Immature natural killer cell (primary cell): ENCODE data around the gene EBF3. TPM values are rescaled to one million over a fixed set of nuclear protein-coding genes. Genes with fewer than 3 reads are reported as not detected.
A peak's percentile ranks its signal among the peaks of the same experiment; 100 is the strongest.

Source experiments
- DNase-seq, 3 donors: peaks; one replicate each; pipeline ENCODE4 v3.0.0; 2022; ENCODE audit warnings: mixed read lengths in 1 of 3
- H3K27ac Mint-ChIP-seq, 6 donors: one replicate each; pipeline ENCODE4 v1.8.0; 2020; ENCODE audit warnings: mixed read lengths in 6 of 6, mild to moderate bottlenecking in 5 of 6, inconsistent platforms in 4 of 6, moderate library complexity in 3 of 6
- H3K27me3 Mint-ChIP-seq, 3 donors: one replicate each; pipeline ENCODE4 v1.8.0; 2020 to 2021; ENCODE audit warnings: low read depth in 3 of 3, mild to moderate bottlenecking in 3 of 3, mixed read lengths in 3 of 3, moderate library complexity in 3 of 3, inconsistent platforms in 1 of 3
- H3K36me3 Mint-ChIP-seq, 3 donors: one replicate each; pipeline ENCODE4 v1.8.0; 2020; ENCODE audit warnings: mixed read lengths in 3 of 3, inconsistent platforms in 2 of 3, mild to moderate bottlenecking in 2 of 3
- H3K4me1 Mint-ChIP-seq, 2 donors: one replicate each; pipeline ENCODE4 v1.8.0; 2020; ENCODE audit warnings: inconsistent platforms in 2 of 2, mild to moderate bottlenecking in 2 of 2, mixed read lengths in 2 of 2, moderate library complexity in 1 of 2
- H3K4me3 Mint-ChIP-seq, 5 donors: one replicate each; pipeline ENCODE4 v1.8.0; 2020; ENCODE audit warnings: mild to moderate bottlenecking in 5 of 5, mixed read lengths in 5 of 5, inconsistent platforms in 3 of 5, moderate library complexity in 3 of 5
- H3K9me3 Mint-ChIP-seq, 6 donors: one replicate each; pipeline ENCODE4 v1.8.0; 2020; ENCODE audit warnings: mild to moderate bottlenecking in 6 of 6, mixed read lengths in 6 of 6, inconsistent platforms in 4 of 6, moderate library complexity in 3 of 6
- polyA plus RNA-seq, 3 donors: library from polyadenylated mRNA; unstranded; fragments of 300-500 nt; fragmentation: Illumina TruSeq; gene quantifications; one replicate each; pipeline ENCODE4 v1.2.3, GENCODE V29; 2021

The EBF3 gene
- polyA plus RNA-seq, 3 donors from 2014 or later: not detected

GRCh38 chr10:129978980-129979379 is 14.9 kb upstream of the EBF3 start:
- no peak for DNase-seq
- Mint-ChIP-seq H3K27ac (no peak overlapping the region), H3K9me3 (peaks cover 11 to 25% (median 15%) of the 10 kb centered on the region in 6 donors), H3K27me3 (peaks cover 18 to 37% (median 19%) of the 10 kb centered on the region in 3 donors), H3K4me1 (no peaks in the 10 kb centered on the region), H3K4me3 (no peak overlapping the region), H3K36me3 (peaks cover 0 to 7% (median 6%) of the 10 kb centered on the region in 3 donors)

GRCh38 chr10:129978322-129978721 is 14.2 kb upstream of the EBF3 start:
- Mint-ChIP-seq H3K27me3 (peaks cover 19 to 36% (median 23%) of the 10 kb centered on the region in 3 donors), H3K9me3 (peaks cover 10 to 19% (median 14%) of the 10 kb centered on the region in 6 donors), H3K4me3 (no peak overlapping the region), H3K27ac (no peak overlapping the region), H3K4me1 (no peaks in the 10 kb centered on the region), H3K36me3 (peaks cover 0 to 7% (median 6%) of the 10 kb centered on the region in 3 donors)
- DNase-seq: no peak

- peaks cover 0 to 7% (median 2%) of the 10 kb centered on the region in 3 donors for H3K36me3 Mint-ChIP-seq
- H3K9me3 Mint-ChIP-seq: peaks cover 5 to 14% (median 10%) of the 10 kb centered on the region in 6 donors
- H3K4me1 Mint-ChIP-seq: no peaks in the 10 kb centered on the region
- DNase-seq: no peak
- peaks cover 15 to 34% (median 20%) of the 10 kb centered on the region in 3 donors for H3K27me3 Mint-ChIP-seq
- no peak overlapping the region for H3K27ac Mint-ChIP-seq
- H3K4me3 Mint-ChIP-seq: no peak overlapping the region
Observed at GRCh38 chr10:129977794-129978193, 13.7 kb upstream of the EBF3 start.

- Mint-ChIP-seq H3K4me3 (no peak overlapping the region), H3K27ac (no peak overlapping the region), H3K27me3 (peaks cover 21 to 41% (median 34%) of the 10 kb centered on the region in 3 donors), H3K9me3 (peaks cover 0 to 4% (median 0%) of the 10 kb centered on the region in 6 donors), H3K36me3 (no peaks in the 10 kb centered on the region), H3K4me1 (peaks cover 7 to 9% of the 10 kb centered on the region in 2 donors)
- DNase-seq: no peak
Observed at GRCh38 chr10:129973674-129974059, 9.6 kb upstream of the EBF3 start.

- peaks cover 0 to 3% (median 0%) of the 10 kb centered on the region in 6 donors for H3K9me3 Mint-ChIP-seq
- peaks cover 21 to 41% (median 34%) of the 10 kb centered on the region in 3 donors for H3K27me3 Mint-ChIP-seq
- H3K4me3 Mint-ChIP-seq: no peak overlapping the region
- no peak for DNase-seq
- H3K4me1 Mint-ChIP-seq: peaks cover 7 to 9% of the 10 kb centered on the region in 2 donors
- H3K27ac Mint-ChIP-seq: no peak overlapping the region
- H3K36me3 Mint-ChIP-seq: no peaks in the 10 kb centered on the region
Observed at GRCh38 chr10:129972966-129973673, 9.0 kb upstream of the EBF3 start.

- no peaks in the 10 kb centered on the region for H3K36me3 Mint-ChIP-seq
- peak overlapping the region in 1 of 6 donors; percentile 67 for H3K27ac Mint-ChIP-seq
- H3K9me3 Mint-ChIP-seq: peaks cover 0 to 3% (median 0%) of the 10 kb centered on the region in 6 donors
- H3K4me1 Mint-ChIP-seq: peaks cover 7 to 9% of the 10 kb centered on the region in 2 donors
- no peak for DNase-seq
- peaks cover 19 to 48% (median 30%) of the 10 kb centered on the region in 3 donors for H3K27me3 Mint-ChIP-seq
- peak overlapping the region in 2 of 5 donors; percentile 46 to 84 for H3K4me3 Mint-ChIP-seq
Observed at GRCh38 chr10:129972145-129972965, 8.3 kb upstream of the EBF3 start.

GRCh38 chr10:129971381-129972144 is 7.5 kb upstream of the EBF3 start:
- H3K4me3 Mint-ChIP-seq: peak overlapping the region in 4 of 5 donors; percentile 19 to 84 (median 52)
- peaks cover 0 to 3% (median 0%) of the 10 kb centered on the region in 6 donors for H3K9me3 Mint-ChIP-seq
- peaks cover 14 to 49% (median 29%) of the 10 kb centered on the region in 3 donors for H3K27me3 Mint-ChIP-seq
- no peak for DNase-seq
- peaks cover 7 to 9% of the 10 kb centered on the region in 2 donors for H3K4me1 Mint-ChIP-seq
- H3K36me3 Mint-ChIP-seq: no peaks in the 10 kb centered on the region
- peak overlapping the region in 1 of 6 donors; percentile 67 for H3K27ac Mint-ChIP-seq

GRCh38 chr10:129970465-129971364 is 6.6 kb upstream of the EBF3 start:
- H3K27ac Mint-ChIP-seq: peak overlapping the region in 1 of 6 donors; percentile 73
- H3K4me3 Mint-ChIP-seq: peak overlapping the region in 2 of 5 donors; percentile 57 to 67
- H3K9me3 Mint-ChIP-seq: peaks cover 0 to 2% (median 0%) of the 10 kb centered on the region in 6 donors
- no peak for DNase-seq
- H3K36me3 Mint-ChIP-seq: no peaks in the 10 kb centered on the region
- peaks cover 7 to 9% of the 10 kb centered on the region in 2 donors for H3K4me1 Mint-ChIP-seq
- H3K27me3 Mint-ChIP-seq: peaks cover 17 to 54% (median 35%) of the 10 kb centered on the region in 3 donors

- peak overlapping the region in 3 of 5 donors; percentile 0 to 52 (median 42) for H3K4me3 Mint-ChIP-seq
- DNase-seq: no peak
- peaks cover 19 to 60% (median 39%) of the 10 kb centered on the region in 3 donors for H3K27me3 Mint-ChIP-seq
- H3K4me1 Mint-ChIP-seq: peaks cover 7 to 12% of the 10 kb centered on the region in 2 donors
- H3K27ac Mint-ChIP-seq: peak overlapping the region in 1 of 6 donors; percentile 73
- peaks cover 0 to 3% (median 0%) of the 10 kb centered on the region in 6 donors for H3K9me3 Mint-ChIP-seq
- no peaks in the 10 kb centered on the region for H3K36me3 Mint-ChIP-seq
Observed at GRCh38 chr10:129969911-129970464, 5.9 kb upstream of the EBF3 start.

- no peak for DNase-seq
- Mint-ChIP-seq H3K9me3 (peaks cover 0 to 3% (median 0%) of the 10 kb centered on the region in 6 donors), H3K4me3 (peak overlapping the region in 1 of 5 donors; percentile 4)
Observed at GRCh38 chr10:129969184-129969910, 5.3 kb upstream of the EBF3 start.

GRCh38 chr10:129968853-129969183 is 4.7 kb upstream of the EBF3 start:
- peaks cover 0 to 3% (median 0%) of the 10 kb centered on the region in 6 donors for H3K9me3 Mint-ChIP-seq

More at GRCh38 chr10:129969184-129969910, 5.3 kb upstream of the EBF3 start:
- no peaks in the 10 kb centered on the region for H3K36me3 Mint-ChIP-seq
- peaks cover 7 to 14% of the 10 kb centered on the region in 2 donors for H3K4me1 Mint-ChIP-seq
- peaks cover 21 to 58% (median 36%) of the 10 kb centered on the region in 3 donors for H3K27me3 Mint-ChIP-seq
- no peak overlapping the region for H3K27ac Mint-ChIP-seq

More at GRCh38 chr10:129968853-129969183, 4.7 kb upstream of the EBF3 start:
- Mint-ChIP-seq H3K4me3 (no peak overlapping the region), H3K27me3 (peaks cover 21 to 53% (median 33%) of the 10 kb centered on the region in 3 donors), H3K36me3 (no peaks in the 10 kb centered on the region), H3K4me1 (peaks cover 7 to 14% of the 10 kb centered on the region in 2 donors), H3K27ac (no peak overlapping the region)
- no peak for DNase-seq
